Fibroblast of the conjunctiva (primary cell): Measurements from ENCODE around the gene F11R.
"Not testable (repeated sequence)": the region's sequence is repeated elsewhere in the genome, so short reads cannot be mapped to it uniquely, and the experiment has no call there.

Experiments
- DNase-seq: peaks from one replicate; pipeline ENCODE4 v3.0.0-alpha.2; 2010; ENCODE audit warnings: low read depth

The F11R gene

DNA sequence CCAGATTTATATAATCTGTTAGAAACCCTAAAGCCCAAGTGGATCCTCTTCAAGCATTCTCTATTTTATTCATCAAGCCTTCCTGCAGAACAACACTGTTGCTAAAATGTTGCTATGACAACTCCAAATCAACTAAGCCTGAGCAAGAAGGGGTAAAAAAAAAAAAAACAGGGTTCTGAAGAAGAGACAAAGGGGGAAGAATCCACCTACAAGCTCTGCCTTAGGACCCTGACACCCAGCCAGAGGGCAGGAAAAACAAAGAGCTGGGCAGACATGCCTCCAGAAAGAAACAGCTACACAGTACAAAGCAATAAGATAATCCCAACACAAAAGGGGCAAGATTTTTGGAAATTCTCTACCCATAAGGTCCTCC is 23.6 kb upstream of the F11R start:
- DNase-seq: no peak

DNA sequence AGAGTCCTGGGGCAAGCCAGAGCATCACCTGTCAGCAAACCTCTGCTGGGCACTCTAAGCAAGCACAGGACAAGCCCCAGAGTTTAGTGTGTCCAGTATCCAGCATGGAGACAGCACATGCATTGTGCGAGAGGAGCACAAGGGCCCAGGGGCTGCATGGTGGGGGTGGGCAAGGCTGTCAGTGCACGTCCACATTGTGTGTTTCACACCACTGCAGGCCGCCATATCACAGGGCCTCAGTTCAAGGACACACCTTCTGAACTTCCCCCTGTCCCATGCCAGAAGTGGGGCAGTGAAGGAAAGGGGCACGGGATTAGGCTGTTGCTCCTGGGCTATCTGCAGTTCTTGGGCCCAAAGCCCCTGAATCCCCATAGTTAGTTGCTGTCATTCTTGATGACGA is 18.6 kb upstream of the F11R start:
- DNase-seq: no peak

GRCh38 chr1:161039154-161039545 is 18.2 kb upstream of the F11R start:
- no peak for DNase-seq

DNA sequence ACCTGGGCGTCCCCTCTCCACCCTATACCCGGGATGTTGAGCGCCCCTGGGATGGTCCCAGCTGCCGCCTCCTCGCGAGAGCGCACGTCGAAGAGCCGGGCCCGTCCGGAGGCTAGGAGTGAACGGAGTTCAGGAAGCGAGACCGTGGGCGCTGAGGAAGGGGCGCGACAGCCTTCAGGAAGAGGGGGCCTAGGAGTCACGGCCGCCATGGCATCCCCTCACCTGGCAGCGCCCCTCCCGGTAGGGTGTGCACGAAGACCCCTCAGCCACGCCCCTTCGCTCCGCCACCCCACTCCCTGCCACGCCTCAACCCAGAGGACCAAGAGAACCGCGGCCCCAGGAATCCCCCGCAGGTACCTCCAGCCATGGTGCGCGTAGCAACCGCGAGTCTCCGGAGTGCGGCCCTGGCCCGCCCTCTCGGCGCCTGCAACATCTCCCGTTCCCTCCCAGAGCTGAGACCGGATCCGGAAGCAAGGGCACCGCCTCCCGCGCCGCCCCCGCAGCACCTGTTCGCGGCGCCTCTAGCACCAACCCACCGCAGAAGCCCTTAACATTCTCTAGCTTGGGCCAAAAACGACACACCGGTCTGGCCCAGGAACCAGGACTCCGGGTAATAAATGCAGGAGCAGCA is 17.7 kb upstream of the F11R start, which contains the start of gene TSTD1:
TSS of gene TSTD1 (minus strand) at position 442 of the 631 bp plus-strand sequence. CDS start at position 367, 75 bp downstream.
- DNase-seq: no peak

GRCh38 chr1:161037661-161038522 is 16.9 kb upstream of the F11R start:
- no peak for DNase-seq

GRCh38 chr1:161033751-161034150 is 12.8 kb upstream of the F11R start:
- DNase-seq: no peak

- DNase-seq: no peak
These were observed 11.5 kb upstream of the F11R start for GRCh38 chr1:161032409-161032808.

DNA sequence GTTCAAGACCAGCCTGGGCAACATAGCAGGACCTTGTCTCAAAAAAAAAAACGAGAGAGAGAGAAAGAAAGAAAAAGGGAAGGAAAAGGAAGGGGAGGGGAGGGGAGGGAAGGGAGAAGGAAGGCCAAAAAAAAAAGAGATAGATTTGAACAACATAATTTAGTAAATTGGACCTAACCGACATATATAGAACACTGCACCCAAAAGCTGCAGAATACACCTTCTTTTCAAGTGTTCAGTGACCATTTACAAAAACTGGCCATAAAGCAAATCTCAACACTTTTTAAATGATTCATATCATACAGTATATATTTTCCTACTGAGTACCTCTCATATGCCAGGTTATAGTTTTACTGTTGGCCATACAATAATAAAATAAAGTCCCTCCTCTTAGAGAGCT is 10.9 kb upstream of the F11R start:
- no peak for DNase-seq

- not testable (repeated sequence) for DNase-seq
These were observed 8.5 kb upstream of the F11R start for GRCh38 chr1:161029466-161029865.

DNA sequence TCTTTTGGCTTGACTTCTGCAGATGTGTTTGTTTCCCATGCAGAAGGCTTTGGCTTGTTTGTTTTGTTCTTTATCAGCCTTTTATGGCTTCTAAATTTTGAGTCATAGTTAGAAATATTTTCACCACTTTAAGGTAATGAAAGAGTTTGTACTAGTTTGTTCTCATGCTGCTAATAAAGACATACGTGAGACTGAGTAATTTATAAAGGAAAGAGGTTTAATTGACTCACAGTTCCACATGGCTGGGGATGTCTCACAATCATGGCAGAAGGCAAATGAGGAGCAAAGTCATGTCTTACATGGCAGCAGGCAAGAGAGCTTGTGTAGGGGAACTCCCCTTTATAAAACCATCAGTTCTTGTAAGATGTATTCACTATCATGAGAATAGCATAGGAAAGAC is 6.0 kb upstream of the F11R start:
- DNase-seq: not testable (repeated sequence)

DNA sequence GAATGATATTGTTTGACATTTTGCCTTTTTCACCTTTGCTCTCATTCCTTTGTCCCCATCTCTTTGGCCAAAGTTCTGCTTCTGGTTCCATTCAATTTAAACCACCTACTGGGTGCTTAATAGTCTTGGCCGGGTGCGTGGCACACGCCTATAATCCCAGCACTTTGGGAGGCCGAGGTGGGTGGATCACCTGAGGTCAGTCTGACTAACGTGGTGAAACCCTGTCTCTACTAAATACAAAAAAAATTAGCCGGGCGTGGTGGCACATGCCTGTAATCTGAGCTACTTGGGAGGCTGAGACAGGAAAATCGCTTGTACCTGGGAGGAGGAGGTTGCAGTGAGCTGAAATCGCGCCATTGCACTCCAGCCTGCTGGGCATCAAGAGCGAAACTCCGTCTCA is 1.5 kb upstream of the F11R start:
- not testable (repeated sequence) for DNase-seq

- DNase-seq: no peak
These were observed 1.0 kb upstream of the F11R start for GRCh38 chr1:161021970-161022353.

- no peak for DNase-seq
These were observed 415 bp upstream of the F11R start for GRCh38 chr1:161021165-161021969.

GRCh38 chr1:161019751-161020495 is 1.0 kb downstream of the F11R start:
- no peak for DNase-seq

DNA sequence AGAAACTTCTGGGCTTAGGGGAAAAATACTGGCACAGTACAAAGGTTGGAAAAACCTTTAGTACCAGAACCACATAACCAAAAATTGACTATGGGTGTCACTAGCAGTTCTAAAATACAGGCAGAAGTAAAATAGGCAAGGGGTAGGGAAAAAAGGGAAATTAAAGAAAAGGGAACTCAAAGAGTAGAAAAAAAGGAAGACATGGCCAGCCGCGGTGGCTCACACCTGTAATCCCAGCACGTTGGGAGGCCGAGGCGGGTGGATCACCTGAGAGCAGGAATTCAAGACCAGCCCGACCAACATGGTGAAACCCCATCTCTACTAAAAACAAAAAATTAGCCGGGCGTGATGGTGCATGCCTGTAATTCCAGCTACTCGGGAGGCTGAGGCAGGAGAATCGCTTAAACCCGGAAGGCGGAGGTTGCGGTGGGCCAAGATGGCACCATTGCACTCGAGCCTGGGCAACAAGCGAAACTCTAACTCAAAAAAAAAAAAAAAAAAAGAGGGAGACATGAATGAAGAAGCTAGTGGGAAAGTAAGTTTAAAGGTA is 1.8 kb downstream of the F11R start:
- not testable (repeated sequence) for DNase-seq

- no peak for DNase-seq
These were observed 2.4 kb downstream of the F11R start for GRCh38 chr1:161018631-161018930.

GRCh38 chr1:161017756-161018630 is 3.0 kb downstream of the F11R start:
- no peak for DNase-seq

- DNase-seq: not testable (repeated sequence)
These were observed 3.8 kb downstream of the F11R start for GRCh38 chr1:161017181-161017580.

DNA sequence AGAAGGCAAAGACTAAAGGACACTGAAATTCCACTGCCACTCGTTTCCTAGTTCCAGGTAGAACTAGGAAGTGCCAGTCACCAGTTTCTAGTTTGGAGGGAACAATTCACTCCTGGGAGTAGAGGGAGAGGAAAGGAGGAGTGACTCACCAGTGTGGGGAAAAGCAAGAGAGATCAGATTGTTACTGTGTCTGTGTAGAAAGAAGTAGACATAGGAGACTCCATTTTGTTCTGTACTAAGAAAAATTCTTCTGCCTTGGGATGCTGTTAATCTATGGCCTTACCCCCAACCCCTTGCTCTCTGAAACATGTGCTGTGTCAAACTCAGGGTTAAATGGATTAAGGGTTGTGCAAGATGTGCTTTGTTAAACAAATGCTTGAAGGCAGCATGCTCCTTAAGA is 4.3 kb downstream of the F11R start:
- not testable (repeated sequence) for DNase-seq

DNA sequence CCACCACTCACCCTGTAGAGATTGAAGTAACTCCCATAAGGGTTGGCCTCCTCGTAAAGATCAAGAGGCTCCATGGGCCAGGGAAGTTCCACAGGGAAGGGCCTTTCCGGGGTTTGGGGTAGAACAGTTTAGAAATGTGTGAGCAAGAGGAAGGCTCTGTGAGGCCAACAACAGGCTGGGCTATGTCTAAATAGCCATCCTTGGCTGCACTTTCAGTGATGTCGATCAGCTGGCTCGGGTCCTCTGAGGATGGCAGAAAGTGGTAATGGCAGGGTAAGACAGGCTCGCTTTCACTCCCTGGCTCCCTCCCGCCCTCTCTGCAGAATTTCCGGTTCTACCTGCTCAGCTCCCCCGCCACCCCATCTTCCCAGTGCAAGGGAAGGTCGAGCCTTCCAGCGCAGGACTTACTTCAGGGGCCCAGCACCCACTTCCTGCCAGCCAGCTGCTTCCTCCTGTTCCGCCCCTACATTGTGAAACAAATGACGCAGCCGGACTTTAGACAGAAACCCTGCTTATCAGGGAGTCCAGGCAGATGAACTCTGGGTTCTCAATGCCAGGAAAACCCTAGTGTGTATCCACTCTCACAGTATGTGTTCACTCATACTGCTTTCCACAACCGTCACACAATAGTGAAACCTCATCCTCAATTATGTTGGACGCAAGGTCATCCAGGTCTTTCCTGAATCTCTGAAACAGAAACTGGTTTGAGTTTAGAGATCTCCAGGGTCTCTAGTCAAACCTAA is 7.3 kb downstream of the F11R start:
- peak; percentile 23 for DNase-seq
